ENCODE data around the gene SMPD4. TPM values are rescaled to one million over a fixed set of nuclear protein-coding genes. Genes with fewer than 3 reads are reported as not detected.
"Not testable (repeated sequence)": the region's sequence is repeated elsewhere in the genome, so short reads cannot be mapped to it uniquely, and the experiment has no call there.

The SMPD4 gene
- total RNA-seq, 1 experiment from 2014 or later, result 32.5 TPM

GRCh38 chr2:130191319-130191718, 9.9 kb upstream of the SMPD4 start:
- not testable (repeated sequence) for H3K27me3 ChIP-seq (ENCODE audit: low read length); H3K27ac ChIP-seq (ENCODE audit: low read length); H3K4me1 ChIP-seq (ENCODE audit: low read length); H3K79me2 ChIP-seq (ENCODE audit: low read length); H3K9ac ChIP-seq (ENCODE audit: low read length); H3K4me2 ChIP-seq (ENCODE audit: low read depth, low read length, poor library complexity, severe bottlenecking); H3K9me2 ChIP-seq (replicated peaks; ENCODE audit: insufficient read depth, low read length); H2AFZ ChIP-seq (ENCODE audit: low read length); H3K36me3 ChIP-seq (ENCODE audit: insufficient read depth, low read length); H3K4me3 ChIP-seq (ENCODE audit: low read length); H4K20me1 ChIP-seq (ENCODE audit: insufficient read depth, low read depth, low read length); DNase-seq; H3K9me3 ChIP-seq (ENCODE audit: low read length)

- Histone ChIP-seq H3K4me1 (ENCODE audit: low read length) (no peaks in the 10 kb centered on the region), H4K20me1 (ENCODE audit: insufficient read depth, low read depth, low read length) (no peaks in the 10 kb centered on the region), H3K4me2 (ENCODE audit: low read depth, low read length, poor library complexity, severe bottlenecking) (no peak overlapping the region), H2AFZ (ENCODE audit: low read length) (no peak overlapping the region), H3K9me3 (ENCODE audit: low read length) (no peaks in the 10 kb centered on the region), H3K36me3 (ENCODE audit: insufficient read depth, low read length) (no peaks in the 10 kb centered on the region; the same call in 1 of the 2 replicates), H3K27me3 (ENCODE audit: low read length) (no peaks in the 10 kb centered on the region), H3K4me3 (ENCODE audit: low read length) (no peak overlapping the region), H3K27ac (ENCODE audit: low read length) (no peak overlapping the region), H3K79me2 (ENCODE audit: low read length) (no peaks in the 10 kb centered on the region), H3K9me2 (replicated peaks; ENCODE audit: insufficient read depth, low read length) (no peaks in the 10 kb centered on the region), H3K9ac (ENCODE audit: low read length) (no peak overlapping the region)
- no peak for DNase-seq
These were observed 8.8 kb upstream of the SMPD4 start for GRCh38 chr2:130190237-130190636.

- not testable (repeated sequence) for H3K4me2 ChIP-seq (ENCODE audit: low read depth, low read length, poor library complexity, severe bottlenecking); H3K4me1 ChIP-seq (ENCODE audit: low read length); H3K36me3 ChIP-seq (ENCODE audit: insufficient read depth, low read length); H3K79me2 ChIP-seq (ENCODE audit: low read length); DNase-seq; H2AFZ ChIP-seq (ENCODE audit: low read length); H3K9me2 ChIP-seq (replicated peaks; ENCODE audit: insufficient read depth, low read length); H3K27me3 ChIP-seq (ENCODE audit: low read length); H3K9ac ChIP-seq (ENCODE audit: low read length); H3K27ac ChIP-seq (ENCODE audit: low read length); H4K20me1 ChIP-seq (ENCODE audit: insufficient read depth, low read depth, low read length); H3K4me3 ChIP-seq (ENCODE audit: low read length); H3K9me3 ChIP-seq (ENCODE audit: low read length)
These were observed 7.6 kb upstream of the SMPD4 start for GRCh38 chr2:130188958-130189357.

GRCh38 chr2:130187859-130188792, 6.7 kb upstream of the SMPD4 start:
- not testable (repeated sequence) for H2AFZ ChIP-seq (ENCODE audit: low read length); DNase-seq; H3K27ac ChIP-seq (ENCODE audit: low read length); H3K9me2 ChIP-seq (replicated peaks; ENCODE audit: insufficient read depth, low read length); H3K36me3 ChIP-seq (ENCODE audit: insufficient read depth, low read length); H3K4me2 ChIP-seq (ENCODE audit: low read depth, low read length, poor library complexity, severe bottlenecking); H3K27me3 ChIP-seq (ENCODE audit: low read length); H3K4me3 ChIP-seq (ENCODE audit: low read length); H3K9me3 ChIP-seq (ENCODE audit: low read length); H3K4me1 ChIP-seq (ENCODE audit: low read length); H4K20me1 ChIP-seq (ENCODE audit: insufficient read depth, low read depth, low read length); H3K9ac ChIP-seq (ENCODE audit: low read length)
- H3K79me2 ChIP-seq (ENCODE audit: low read length), result peaks cover 11% of the 10 kb centered on the region

GRCh38 chr2:130187268-130187667, 5.9 kb upstream of the SMPD4 start:
- H3K4me2 ChIP-seq (ENCODE audit: low read depth, low read length, poor library complexity, severe bottlenecking), result no peak overlapping the region
- no peak overlapping the region for H3K27ac ChIP-seq (ENCODE audit: low read length)
- no peak overlapping the region for H3K9ac ChIP-seq (ENCODE audit: low read length)
- no peaks in the 10 kb centered on the region for H3K9me2 ChIP-seq (replicated peaks; ENCODE audit: insufficient read depth, low read length)
- H3K27me3 ChIP-seq (ENCODE audit: low read length), result no peaks in the 10 kb centered on the region
- peaks cover 16% of the 10 kb centered on the region for H3K79me2 ChIP-seq (ENCODE audit: low read length)
- no peaks in the 10 kb centered on the region; the same call in 1 of the 2 replicates for H3K36me3 ChIP-seq (ENCODE audit: insufficient read depth, low read length)
- H2AFZ ChIP-seq (ENCODE audit: low read length), result no peak overlapping the region
- no peak for DNase-seq
- 0 out of 2 replicates have a peak, but pooled peaks cover 4% of the 10 kb centered on the region for H4K20me1 ChIP-seq (ENCODE audit: insufficient read depth, low read depth, low read length)
- peaks cover 8% of the 10 kb centered on the region; the same call in 1 of the 2 replicates for H3K4me1 ChIP-seq (ENCODE audit: low read length)
- H3K9me3 ChIP-seq (ENCODE audit: low read length), result no peaks in the 10 kb centered on the region
- H3K4me3 ChIP-seq (ENCODE audit: low read length), result no peak overlapping the region

DNA sequence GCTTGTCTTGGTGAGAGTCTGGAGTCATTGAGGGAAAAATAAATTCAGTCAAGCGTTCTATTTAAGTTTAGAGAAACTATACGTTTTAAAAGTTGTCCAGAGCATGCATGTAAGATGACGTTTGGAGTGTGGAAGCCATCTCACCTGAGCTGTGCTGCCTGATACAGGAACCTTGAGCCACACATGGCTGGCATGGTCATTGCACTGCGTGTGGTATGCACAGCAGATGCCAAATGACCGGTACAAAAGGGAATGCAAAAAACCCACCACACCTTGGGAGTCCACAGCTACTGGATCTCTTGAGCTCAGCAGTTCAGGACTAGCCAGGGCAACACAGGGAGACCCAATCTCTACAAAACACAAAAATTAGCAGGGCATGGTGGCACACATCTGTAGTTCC, 5.0 kb upstream of the SMPD4 start:
- H3K27me3 ChIP-seq (ENCODE audit: low read length), result no peaks in the 10 kb centered on the region
- no peak for DNase-seq
- no peak overlapping the region for H3K4me3 ChIP-seq (ENCODE audit: low read length)

GRCh38 chr2:130185896-130186295, 4.5 kb upstream of the SMPD4 start:
- Histone ChIP-seq H3K9me2 (replicated peaks; ENCODE audit: insufficient read depth, low read length) (no peaks in the 10 kb centered on the region), H3K9me3 (ENCODE audit: low read length) (no peaks in the 10 kb centered on the region), H2AFZ (ENCODE audit: low read length) (no peak overlapping the region), H3K27ac (ENCODE audit: low read length) (no peak overlapping the region), H3K4me2 (ENCODE audit: low read depth, low read length, poor library complexity, severe bottlenecking) (no peak overlapping the region), H3K27me3 (ENCODE audit: low read length) (no peaks in the 10 kb centered on the region), H3K79me2 (ENCODE audit: low read length) (peaks cover 21% of the 10 kb centered on the region), H3K36me3 (ENCODE audit: insufficient read depth, low read length) (no peaks in the 10 kb centered on the region; the same call in 1 of the 2 replicates), H3K4me3 (ENCODE audit: low read length) (no peak overlapping the region), H3K4me1 (ENCODE audit: low read length) (peaks cover 8% of the 10 kb centered on the region; the same call in 1 of the 2 replicates), H3K9ac (ENCODE audit: low read length) (no peak overlapping the region), H4K20me1 (ENCODE audit: insufficient read depth, low read depth, low read length) (0 out of 2 replicates have a peak, but pooled peaks cover 7% of the 10 kb centered on the region)
- no peak for DNase-seq

More for the DNA sequence above, 5.0 kb upstream of the SMPD4 start:
- Histone ChIP-seq H3K36me3 (ENCODE audit: insufficient read depth, low read length) (no peaks in the 10 kb centered on the region; the same call in 1 of the 2 replicates), H3K9ac (ENCODE audit: low read length) (no peak overlapping the region), H4K20me1 (ENCODE audit: insufficient read depth, low read depth, low read length) (0 out of 2 replicates have a peak, but pooled peaks cover 4% of the 10 kb centered on the region), H3K4me2 (ENCODE audit: low read depth, low read length, poor library complexity, severe bottlenecking) (no peak overlapping the region), H3K27ac (ENCODE audit: low read length) (no peak overlapping the region), H3K9me3 (ENCODE audit: low read length) (no peaks in the 10 kb centered on the region), H3K4me1 (ENCODE audit: low read length) (peaks cover 8% of the 10 kb centered on the region; the same call in 1 of the 2 replicates), H2AFZ (ENCODE audit: low read length) (no peak overlapping the region), H3K79me2 (ENCODE audit: low read length) (peaks cover 16% of the 10 kb centered on the region), H3K9me2 (replicated peaks; ENCODE audit: insufficient read depth, low read length) (no peaks in the 10 kb centered on the region)

- Histone ChIP-seq H3K9me2 (replicated peaks; ENCODE audit: insufficient read depth, low read length) (no peaks in the 10 kb centered on the region), H3K27ac (ENCODE audit: low read length) (no peak overlapping the region), H4K20me1 (ENCODE audit: insufficient read depth, low read depth, low read length) (0 out of 2 replicates have a peak, but pooled peaks cover 10% of the 10 kb centered on the region), H2AFZ (ENCODE audit: low read length) (no peak overlapping the region), H3K4me2 (ENCODE audit: low read depth, low read length, poor library complexity, severe bottlenecking) (no peak overlapping the region), H3K9ac (ENCODE audit: low read length) (no peak overlapping the region), H3K4me1 (ENCODE audit: low read length) (peaks cover 10% of the 10 kb centered on the region), H3K36me3 (ENCODE audit: insufficient read depth, low read length) (no peaks in the 10 kb centered on the region; the same call in 1 of the 2 replicates), H3K9me3 (ENCODE audit: low read length) (no peaks in the 10 kb centered on the region), H3K27me3 (ENCODE audit: low read length) (no peaks in the 10 kb centered on the region), H3K79me2 (ENCODE audit: low read length) (peaks cover 25% of the 10 kb centered on the region), H3K4me3 (ENCODE audit: low read length) (no peak overlapping the region)
- no peak for DNase-seq
These were observed 4.0 kb upstream of the SMPD4 start for GRCh38 chr2:130185436-130185835.
